Endothelial cell of hepatic sinusoid (primary cell): ENCODE data around the gene TENM3.

ENCODE experiments used
- in situ Hi-C: cut with HindIII; loops from 2 replicates; pipeline ENCODE4 v1.10.0; 2017; ENCODE audit warnings: low sequenced_read_pairs

Gene TENM3

GRCh38 chr4:182649698-182650477 lies 406.7 kb downstream of the TENM3 start:
- in situ Hi-C loops: no loop called here

- in situ Hi-C loops: no loop called here
Measured at GRCh38 chr4:182653596-182653995, 410.4 kb downstream of the TENM3 start.

- in situ Hi-C loops: no loop called here
Measured at GRCh38 chr4:182655340-182655739, 412.1 kb downstream of the TENM3 start.

- in situ Hi-C loops: no loop called here
Measured at GRCh38 chr4:182662551-182662950, 419.3 kb downstream of the TENM3 start.

- in situ Hi-C loops: no loop called here
Measured at GRCh38 chr4:182671231-182671630, 428.0 kb downstream of the TENM3 start.

- in situ Hi-C loops: no loop called here
Measured at GRCh38 chr4:182671749-182672148, 428.5 kb downstream of the TENM3 start.

- in situ Hi-C loops: no loop called here
Measured at GRCh38 chr4:182678590-182678989, 435.4 kb downstream of the TENM3 start.

GRCh38 chr4:182679533-182679932 lies 436.3 kb downstream of the TENM3 start:
- in situ Hi-C loops: no loop called here

GRCh38 chr4:182680234-182680653 lies 437.0 kb downstream of the TENM3 start:
- in situ Hi-C loops: no loop called here

- in situ Hi-C loops: no loop called here
Measured at GRCh38 chr4:182683661-182684060, 440.5 kb downstream of the TENM3 start.

GRCh38 chr4:182684796-182685195 lies 441.6 kb downstream of the TENM3 start:
- in situ Hi-C loops: loop anchor here (5.0 kb wide), 1 partner anchor 72 kb away; no protein-coding TSS in a partner anchor

- in situ Hi-C loops: loop anchor here (5.0 kb wide), 1 partner anchor 76 kb away; no protein-coding TSS in a partner anchor
Measured at GRCh38 chr4:182688081-182688480, 444.9 kb downstream of the TENM3 start.

GRCh38 chr4:182694551-182694950 lies 451.3 kb downstream of the TENM3 start:
- in situ Hi-C loops: no loop called here

GRCh38 chr4:182695009-182695408 lies 451.8 kb downstream of the TENM3 start:
- in situ Hi-C loops: loop anchor here (5.0 kb wide), 1 partner anchor 62 kb away; no protein-coding TSS in a partner anchor

GRCh38 chr4:182695842-182696241 lies 452.6 kb downstream of the TENM3 start:
- in situ Hi-C loops: loop anchor here (5.0 kb wide), 1 partner anchor 61 kb away; no protein-coding TSS in a partner anchor

GRCh38 chr4:182697094-182697493 lies 453.9 kb downstream of the TENM3 start:
- in situ Hi-C loops: loop anchor here (5.0 kb wide), 1 partner anchor 60 kb away; no protein-coding TSS in a partner anchor

GRCh38 chr4:182698212-182698611 lies 455.0 kb downstream of the TENM3 start:
- in situ Hi-C loops: loop anchor here (5.0 kb wide), 1 partner anchor 59 kb away; no protein-coding TSS in a partner anchor

GRCh38 chr4:182699201-182699600 lies 456.0 kb downstream of the TENM3 start:
- in situ Hi-C loops: loop anchor here (5.0 kb wide), 1 partner anchor 58 kb away; no protein-coding TSS in a partner anchor

GRCh38 chr4:182699795-182700194 lies 456.6 kb downstream of the TENM3 start:
- in situ Hi-C loops: loop anchor here (5.0 kb wide), 1 partner anchor 58 kb away; no protein-coding TSS in a partner anchor

- in situ Hi-C loops: no loop called here
Measured at GRCh38 chr4:182700362-182701160, 457.4 kb downstream of the TENM3 start.

- in situ Hi-C loops: no loop called here
Measured at GRCh38 chr4:182704077-182704476, 460.9 kb downstream of the TENM3 start.
